ENCODE data around the gene UVSSA. TPM values are rescaled to one million over a fixed set of nuclear protein-coding genes. Genes with fewer than 3 reads are reported as not detected.

Gene UVSSA
- polyA plus RNA-seq, 1 donor from 2014 or later, result 13.3 TPM

DNA sequence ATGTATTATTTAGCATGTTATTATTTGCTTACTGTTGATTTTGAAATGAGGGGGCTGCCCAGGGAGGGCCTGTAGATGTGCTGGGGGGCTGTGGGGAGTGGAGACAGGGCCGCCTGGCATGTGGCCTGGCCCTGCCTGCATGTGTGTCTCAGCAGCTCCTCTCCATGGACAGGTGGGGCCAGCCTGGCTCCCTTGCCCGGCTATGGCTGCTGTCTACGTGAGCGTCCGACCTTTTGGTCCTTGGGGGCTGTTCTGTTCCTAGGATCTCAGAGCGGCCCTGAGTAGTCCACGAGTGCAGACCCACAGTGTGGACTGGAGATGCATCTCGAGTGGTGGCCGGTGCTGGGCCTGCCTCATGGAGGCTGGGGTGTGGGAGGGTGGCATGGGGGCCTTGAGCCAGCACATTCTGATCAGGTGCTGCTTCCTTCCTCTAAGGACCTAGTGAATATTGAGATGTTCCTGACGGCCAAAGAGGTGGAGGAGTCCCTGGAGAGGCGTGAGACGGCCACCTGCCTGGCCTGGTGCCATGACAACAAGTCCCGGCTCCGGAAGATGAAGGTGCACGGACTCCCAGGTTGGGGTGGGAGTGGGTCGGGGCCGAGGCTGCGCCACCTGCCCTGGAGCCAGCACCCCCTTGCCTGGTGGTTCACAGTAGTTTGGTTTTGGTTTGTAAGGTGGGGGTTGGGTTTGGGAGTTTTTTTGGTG, 24.9 kb upstream of the UVSSA start:
- TF ChIP-seq EZH2 (IDR thresholded peaks at IDR 0.05; ENCODE audit: borderline replicate concordance, insufficient read depth, low read length, poor library complexity, severe bottlenecking) (no peak), EP300 (conservative IDR thresholded peaks at IDR 0.05; ENCODE audit: poor library complexity, severe bottlenecking) (no peak), TAF1 (IDR thresholded peaks at IDR 0.05; ENCODE audit: low read depth) (no peak), MXI1 (conservative IDR thresholded peaks at IDR 0.05; ENCODE audit: poor library complexity, severe bottlenecking) (no peak)
- no peaks in the 10 kb centered on the region for H3K79me2 ChIP-seq (replicated peaks; ENCODE audit: insufficient read depth, low read length)
- no peaks in the 10 kb centered on the region for H3F3A ChIP-seq (ENCODE audit: insufficient read depth, low read length, poor library complexity, severe bottlenecking)
- H3K4me2 ChIP-seq (ENCODE audit: low read length), result no peak overlapping the region
- no peaks in the 10 kb centered on the region for H4K20me1 ChIP-seq (ENCODE audit: insufficient read depth)
- H2AFZ ChIP-seq (ENCODE audit: low read depth, low read length), result no peak overlapping the region
- H3K9ac ChIP-seq (ENCODE audit: low read length), result no peak overlapping the region
- no peak overlapping the region for H3K4me3 ChIP-seq (ENCODE audit: low read length)
- H3K27ac ChIP-seq (ENCODE audit: low read length), result no peak overlapping the region
- no peaks in the 10 kb centered on the region for H3K27me3 ChIP-seq (ENCODE audit: insufficient read depth, low read depth, low read length)
- peaks cover 8% of the 10 kb centered on the region for H3K36me3 ChIP-seq (ENCODE audit: insufficient read depth, low read length)
- H3K9me3 ChIP-seq (ENCODE audit: low read length), result no peaks in the 10 kb centered on the region
- no peaks in the 10 kb centered on the region for H3K9me2 ChIP-seq (ENCODE audit: insufficient read depth, low read length)

DNA sequence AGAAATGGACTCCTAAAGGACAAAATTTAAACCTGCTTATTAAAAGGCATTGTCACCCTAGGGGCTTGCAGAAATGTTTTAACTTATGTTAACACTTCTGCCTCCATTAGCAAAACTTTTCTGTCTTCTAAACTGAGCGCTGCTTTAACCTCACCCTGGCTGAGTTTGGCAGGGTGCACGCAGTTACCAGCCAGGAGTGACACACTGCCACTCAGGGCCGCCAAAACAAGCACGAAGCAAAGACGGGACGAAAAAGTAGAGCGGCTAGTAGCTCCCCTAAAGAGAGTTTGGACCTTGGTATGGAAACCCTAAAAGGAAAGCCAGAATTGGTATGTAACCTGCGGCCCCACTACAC, 23.8 kb upstream of the UVSSA start:
- TF ChIP-seq, protein P1, sequence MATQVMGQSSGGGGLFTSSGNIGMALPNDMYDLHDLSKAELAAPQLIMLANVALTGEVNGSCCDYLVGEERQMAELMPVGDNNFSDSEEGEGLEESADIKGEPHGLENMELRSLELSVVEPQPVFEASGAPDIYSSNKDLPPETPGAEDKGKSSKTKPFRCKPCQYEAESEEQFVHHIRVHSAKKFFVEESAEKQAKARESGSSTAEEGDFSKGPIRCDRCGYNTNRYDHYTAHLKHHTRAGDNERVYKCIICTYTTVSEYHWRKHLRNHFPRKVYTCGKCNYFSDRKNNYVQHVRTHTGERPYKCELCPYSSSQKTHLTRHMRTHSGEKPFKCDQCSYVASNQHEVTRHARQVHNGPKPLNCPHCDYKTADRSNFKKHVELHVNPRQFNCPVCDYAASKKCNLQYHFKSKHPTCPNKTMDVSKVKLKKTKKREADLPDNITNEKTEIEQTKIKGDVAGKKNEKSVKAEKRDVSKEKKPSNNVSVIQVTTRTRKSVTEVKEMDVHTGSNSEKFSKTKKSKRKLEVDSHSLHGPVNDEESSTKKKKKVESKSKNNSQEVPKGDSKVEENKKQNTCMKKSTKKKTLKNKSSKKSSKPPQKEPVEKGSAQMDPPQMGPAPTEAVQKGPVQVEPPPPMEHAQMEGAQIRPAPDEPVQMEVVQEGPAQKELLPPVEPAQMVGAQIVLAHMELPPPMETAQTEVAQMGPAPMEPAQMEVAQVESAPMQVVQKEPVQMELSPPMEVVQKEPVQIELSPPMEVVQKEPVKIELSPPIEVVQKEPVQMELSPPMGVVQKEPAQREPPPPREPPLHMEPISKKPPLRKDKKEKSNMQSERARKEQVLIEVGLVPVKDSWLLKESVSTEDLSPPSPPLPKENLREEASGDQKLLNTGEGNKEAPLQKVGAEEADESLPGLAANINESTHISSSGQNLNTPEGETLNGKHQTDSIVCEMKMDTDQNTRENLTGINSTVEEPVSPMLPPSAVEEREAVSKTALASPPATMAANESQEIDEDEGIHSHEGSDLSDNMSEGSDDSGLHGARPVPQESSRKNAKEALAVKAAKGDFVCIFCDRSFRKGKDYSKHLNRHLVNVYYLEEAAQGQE (IDR thresholded peaks at IDR 0.05; ENCODE audit: borderline replicate concordance), result no peak
- TF ChIP-seq TAF1 (IDR thresholded peaks at IDR 0.05; ENCODE audit: low read depth) (no peak), EZH2 (IDR thresholded peaks at IDR 0.05; ENCODE audit: borderline replicate concordance, insufficient read depth, low read length, poor library complexity, severe bottlenecking) (no peak), SMC3 (conservative IDR thresholded peaks at IDR 0.05; ENCODE audit: poor library complexity) (no peak), RAD21 (conservative IDR thresholded peaks at IDR 0.05) (no peak), POLR2AphosphoS5 (IDR thresholded peaks at IDR 0.05) (no peak), EP300 (conservative IDR thresholded peaks at IDR 0.05; ENCODE audit: poor library complexity, severe bottlenecking) (no peak), MXI1 (conservative IDR thresholded peaks at IDR 0.05; ENCODE audit: poor library complexity, severe bottlenecking) (no peak)
- TF ChIP-seq, protein P2, sequence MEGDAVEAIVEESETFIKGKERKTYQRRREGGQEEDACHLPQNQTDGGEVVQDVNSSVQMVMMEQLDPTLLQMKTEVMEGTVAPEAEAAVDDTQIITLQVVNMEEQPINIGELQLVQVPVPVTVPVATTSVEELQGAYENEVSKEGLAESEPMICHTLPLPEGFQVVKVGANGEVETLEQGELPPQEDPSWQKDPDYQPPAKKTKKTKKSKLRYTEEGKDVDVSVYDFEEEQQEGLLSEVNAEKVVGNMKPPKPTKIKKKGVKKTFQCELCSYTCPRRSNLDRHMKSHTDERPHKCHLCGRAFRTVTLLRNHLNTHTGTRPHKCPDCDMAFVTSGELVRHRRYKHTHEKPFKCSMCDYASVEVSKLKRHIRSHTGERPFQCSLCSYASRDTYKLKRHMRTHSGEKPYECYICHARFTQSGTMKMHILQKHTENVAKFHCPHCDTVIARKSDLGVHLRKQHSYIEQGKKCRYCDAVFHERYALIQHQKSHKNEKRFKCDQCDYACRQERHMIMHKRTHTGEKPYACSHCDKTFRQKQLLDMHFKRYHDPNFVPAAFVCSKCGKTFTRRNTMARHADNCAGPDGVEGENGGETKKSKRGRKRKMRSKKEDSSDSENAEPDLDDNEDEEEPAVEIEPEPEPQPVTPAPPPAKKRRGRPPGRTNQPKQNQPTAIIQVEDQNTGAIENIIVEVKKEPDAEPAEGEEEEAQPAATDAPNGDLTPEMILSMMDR (IDR thresholded peaks at IDR 0.05; ENCODE audit: poor library complexity, severe bottlenecking), result no peak

More for the DNA sequence above, 23.8 kb upstream of the UVSSA start:
- H3K9me3 ChIP-seq (ENCODE audit: low read length), result no peaks in the 10 kb centered on the region
- H3F3A ChIP-seq (ENCODE audit: insufficient read depth, low read length, poor library complexity, severe bottlenecking), result no peaks in the 10 kb centered on the region
- H3K9me2 ChIP-seq (ENCODE audit: insufficient read depth, low read length), result no peaks in the 10 kb centered on the region
- H4K20me1 ChIP-seq (ENCODE audit: insufficient read depth), result no peaks in the 10 kb centered on the region
- no peak overlapping the region for H3K9ac ChIP-seq (ENCODE audit: low read length)
- H3K4me2 ChIP-seq (ENCODE audit: low read length), result no peak overlapping the region
- no peak overlapping the region for H3K27ac ChIP-seq (ENCODE audit: low read length)
- peaks cover 8% of the 10 kb centered on the region for H3K36me3 ChIP-seq (ENCODE audit: insufficient read depth, low read length)
- H2AFZ ChIP-seq (ENCODE audit: low read depth, low read length), result no peak overlapping the region
- no peaks in the 10 kb centered on the region for H3K27me3 ChIP-seq (ENCODE audit: insufficient read depth, low read depth, low read length)
- H3K4me3 ChIP-seq (ENCODE audit: low read length), result no peak overlapping the region
- no peaks in the 10 kb centered on the region for H3K79me2 ChIP-seq (replicated peaks; ENCODE audit: insufficient read depth, low read length)

All from neural cell (in vitro differentiated cells).